Measurements from ENCODE around the gene EID1.

DNA sequence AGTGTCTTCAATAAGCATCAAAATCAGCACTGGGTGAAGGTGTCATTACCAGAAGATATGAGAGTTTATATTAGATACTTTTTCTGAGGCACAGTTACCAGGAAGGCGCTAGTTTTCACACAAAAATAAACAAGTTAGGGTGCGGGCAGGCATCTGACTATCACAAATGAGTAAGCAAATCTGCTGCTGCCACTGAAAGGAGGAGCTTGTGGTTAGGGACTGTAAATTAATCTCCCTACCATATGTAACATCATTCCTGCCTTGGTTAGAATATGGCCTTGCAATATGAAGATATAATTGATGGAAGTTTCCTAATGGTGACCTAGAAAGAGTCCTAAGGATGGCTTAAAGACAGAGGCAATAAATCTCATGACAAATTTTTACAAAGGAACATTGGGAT is 19.5 kb upstream of the EID1 start:
- TF ChIP-seq, protein P1, sequence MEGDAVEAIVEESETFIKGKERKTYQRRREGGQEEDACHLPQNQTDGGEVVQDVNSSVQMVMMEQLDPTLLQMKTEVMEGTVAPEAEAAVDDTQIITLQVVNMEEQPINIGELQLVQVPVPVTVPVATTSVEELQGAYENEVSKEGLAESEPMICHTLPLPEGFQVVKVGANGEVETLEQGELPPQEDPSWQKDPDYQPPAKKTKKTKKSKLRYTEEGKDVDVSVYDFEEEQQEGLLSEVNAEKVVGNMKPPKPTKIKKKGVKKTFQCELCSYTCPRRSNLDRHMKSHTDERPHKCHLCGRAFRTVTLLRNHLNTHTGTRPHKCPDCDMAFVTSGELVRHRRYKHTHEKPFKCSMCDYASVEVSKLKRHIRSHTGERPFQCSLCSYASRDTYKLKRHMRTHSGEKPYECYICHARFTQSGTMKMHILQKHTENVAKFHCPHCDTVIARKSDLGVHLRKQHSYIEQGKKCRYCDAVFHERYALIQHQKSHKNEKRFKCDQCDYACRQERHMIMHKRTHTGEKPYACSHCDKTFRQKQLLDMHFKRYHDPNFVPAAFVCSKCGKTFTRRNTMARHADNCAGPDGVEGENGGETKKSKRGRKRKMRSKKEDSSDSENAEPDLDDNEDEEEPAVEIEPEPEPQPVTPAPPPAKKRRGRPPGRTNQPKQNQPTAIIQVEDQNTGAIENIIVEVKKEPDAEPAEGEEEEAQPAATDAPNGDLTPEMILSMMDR (IDR thresholded peaks at IDR 0.05), result no peak
- TF ChIP-seq POLR2A (IDR thresholded peaks at IDR 0.05), result no peak
- TF ChIP-seq EP300 (IDR thresholded peaks at IDR 0.05), result no peak
- no peak for TF ChIP-seq POLR2AphosphoS5 (IDR thresholded peaks at IDR 0.05)

Measured in gastroesophageal sphincter (tissue), 3 donors.